SU-DHL-6 (cell line): ENCODE measurements around the gene RPL22.

Experiments
- H2AFZ ChIP-seq: fragments of 200-600 bp; sonication (generic); 2 replicates; pipeline ENCODE4 v1.6.1; 2014; ENCODE audit warnings: low read depth, mild to moderate bottlenecking, moderate library complexity, mixed read lengths, antibody characterized with exemption, low read length; ENCODE audit not compliant: severe bottlenecking
- H3F3A ChIP-seq: fragments of 200-600 bp; shearing (Covaris generic); 2 replicates; pipeline ENCODE4 v1.6.0; 2016; ENCODE audit warnings: antibody characterized with exemption, mild to moderate bottlenecking; ENCODE audit not compliant: insufficient read depth
- H3K27ac ChIP-seq: fragments of 200-600 bp; sonication (generic); 2 replicates; pipeline ENCODE4 v1.5.1; 2016; ENCODE audit warnings: low read depth, mild to moderate bottlenecking, low read length, moderate library complexity, mixed read lengths
- H3K27me3 ChIP-seq: fragments of 200-600 bp; sonication (generic), shearing (Covaris generic); 2 replicates; pipeline ENCODE4 v1.6.0; 2014; ENCODE audit warnings: mild to moderate bottlenecking, low read length
- H3K36me3 ChIP-seq: fragments of 200-600 bp; sonication (generic); 2 replicates; pipeline ENCODE4 v1.6.1; 2014; ENCODE audit warnings: mild to moderate bottlenecking, low read length, mixed read lengths
- H3K4me2 ChIP-seq: fragments of 300-600, 200-600 bp; shearing (Covaris generic), sonication (generic); 2 replicates; pipeline ENCODE4 v1.6.0; 2014; ENCODE audit warnings: low read length, low read depth, mild to moderate bottlenecking; ENCODE audit not compliant: poor library complexity, severe bottlenecking
- H3K4me3 ChIP-seq: fragments of 200-600 bp; sonication (generic); 2 replicates; pipeline ENCODE4 v1.5.1; 2014; ENCODE audit warnings: antibody characterized with exemption, low read length, mild to moderate bottlenecking, mixed read lengths; ENCODE audit not compliant: insufficient read depth, poor library complexity, severe bottlenecking
- H3K79me2 ChIP-seq: fragments of 200-600 bp; sonication (generic); 2 replicates; pipeline ENCODE4 v1.6.1; 2014; ENCODE audit warnings: mild to moderate bottlenecking, low read length, moderate library complexity; ENCODE audit not compliant: insufficient read depth
- H3K9ac ChIP-seq: fragments of 200-600 bp; sonication (generic); 2 replicates; pipeline ENCODE4 v1.7.0; 2014; ENCODE audit warnings: mild to moderate bottlenecking, low read length
- H3K9me2 ChIP-seq: fragments of 200-600 bp; sonication (generic); replicated peaks from 2 replicates; pipeline ENCODE4 v1.6.1; 2014; ENCODE audit warnings: low read length; ENCODE audit not compliant: insufficient read depth
- H3K9me3 ChIP-seq: fragments of 200-600 bp; sonication (generic); 2 replicates; pipeline ENCODE4 v1.6.1; 2014; ENCODE audit warnings: low read length, mixed read lengths; ENCODE audit not compliant: insufficient read depth
- H4K20me1 ChIP-seq: fragments of 200-600 bp; sonication (generic); 2 replicates; pipeline ENCODE4 v1.6.1; 2014; ENCODE audit warnings: low read depth, mild to moderate bottlenecking, antibody characterized with exemption, low read length, moderate library complexity, mixed read lengths
- CTCF ChIP-seq: fragments of 200-600 bp; sonication (generic); IDR thresholded peaks from one replicate; pipeline ENCODE4 v1.5.1; 2017; ENCODE audit warnings: antibody characterized with exemption, mild to moderate bottlenecking, low read length, moderate library complexity; ENCODE audit not compliant: insufficient read depth, poor library complexity, severe bottlenecking
- EZH2phosphoT487 ChIP-seq: fragments of 200-600 bp; sonication (generic), shearing (Covaris generic); conservative IDR thresholded peaks from 2 replicates; pipeline ENCODE4 v1.6.1; 2018; ENCODE audit warnings: mild to moderate bottlenecking, antibody characterized with exemption, low read length, moderate library complexity, mixed read lengths

Gene RPL22

GRCh38 chr1:6199298-6200187 is at the start of gene RPL22:
TSS of gene RPL22 (minus strand) at chr1:6199595. CDS start at chr1:6199573, 22 bp downstream.
- Histone ChIP-seq H3K4me2 (peak within 1 kb of the TSS; percentile 81), H2AFZ (peak within 1 kb of the TSS; percentile 81), H3K9me2 (no peaks in the 10 kb centered on the region), H3K36me3 (no peaks in the 10 kb centered on the region), H3K4me3 (peak within 1 kb of the TSS; percentile 83), H3K27ac (peak within 1 kb of the TSS; percentile 60), H3K27me3 (no peaks in the 10 kb centered on the region), H3K9me3 (no peaks in the 10 kb centered on the region), H3F3A (no peaks in the 10 kb centered on the region), H4K20me1 (no peaks in the 10 kb centered on the region), H3K9ac (peak within 1 kb of the TSS; percentile 96), H3K79me2 (peaks cover 28% of the 10 kb centered on the region)
- TF ChIP-seq CTCF: no peak
- TF ChIP-seq EZH2phosphoT487: no peak

- TF ChIP-seq EZH2phosphoT487: no peak
- TF ChIP-seq CTCF: no peak
- Histone ChIP-seq H3K9ac (no peak overlapping the region), H3K36me3 (no peaks in the 10 kb centered on the region), H3K4me2 (no peak overlapping the region), H3F3A (no peaks in the 10 kb centered on the region), H3K4me3 (no peak overlapping the region), H3K9me2 (no peaks in the 10 kb centered on the region), H3K27ac (no peak overlapping the region), H4K20me1 (no peaks in the 10 kb centered on the region), H3K79me2 (no peaks in the 10 kb centered on the region), H3K27me3 (no peaks in the 10 kb centered on the region), H2AFZ (no peak overlapping the region), H3K9me3 (no peaks in the 10 kb centered on the region)
Measured at GRCh38 chr1:6248161-6248776, 48.9 kb upstream of the RPL22 start.

GRCh38 chr1:6247651-6248050 is 48.3 kb upstream of the RPL22 start:
- Histone ChIP-seq H3F3A (no peaks in the 10 kb centered on the region), H2AFZ (no peak overlapping the region), H3K36me3 (no peaks in the 10 kb centered on the region), H4K20me1 (no peaks in the 10 kb centered on the region), H3K9me2 (no peaks in the 10 kb centered on the region), H3K4me3 (no peak overlapping the region), H3K79me2 (no peaks in the 10 kb centered on the region), H3K27me3 (no peaks in the 10 kb centered on the region), H3K9me3 (no peaks in the 10 kb centered on the region), H3K9ac (no peak overlapping the region), H3K4me2 (no peak overlapping the region), H3K27ac (no peak overlapping the region)
- TF ChIP-seq EZH2phosphoT487 (no peak), CTCF (no peak)
